ENCODE measurements around the gene PSMC5. TPM values are rescaled to one million over a fixed set of nuclear protein-coding genes. Genes with fewer than 3 reads are reported as not detected.
A peak's percentile ranks its signal among the peaks of the same experiment; 100 is the strongest.
"Not testable (repeated sequence)": the region's sequence is repeated elsewhere in the genome, so short reads cannot be mapped to it uniquely, and the experiment has no call there.

PSMC5 gene
- total and polyA plus RNA-seq, 5 donors from 2014 or later = 84.8 to 222 (median 154) TPM

- H3K36me3 Mint-ChIP-seq = peaks cover under 1% of the 10 kb centered on the region
- peaks cover 5% of the 10 kb centered on the region for H3K36me3 ChIP-seq (ENCODE audit: control insufficient read depth, insufficient read depth, low read length)
- H3K4me3 ChIP-seq (ENCODE audit: low read depth, low read length) = peak overlapping the region; percentile 84
- H3K4me1 Mint-ChIP-seq = peaks cover 14 to 53% (median 27%) of the 10 kb centered on the region in 4 donors
- H3K27ac ChIP-seq (ENCODE audit: insufficient read depth, low read length, poor library complexity, severe bottlenecking) = peak overlapping the region; percentile 92
- peak; percentile 17 to 20 for ATAC-seq (ENCODE audit: low read depth in 2 of 2)
- H3K4me3 Mint-ChIP-seq = peak overlapping the region; percentile 90 to 96 (median 92)
- no peak for DNase-seq
- H3K9me3 ChIP-seq (ENCODE audit: control insufficient read depth in 2 of 2, low read length in 2 of 2) = no peaks in the 10 kb centered on the region
- H3K27me3 Mint-ChIP-seq = no peaks in the 10 kb centered on the region
- H3K27ac Mint-ChIP-seq = peak overlapping the region; percentile 82 to 96 (median 85)
- no peaks in the 10 kb centered on the region for H3K27me3 ChIP-seq (ENCODE audit: control insufficient read depth, insufficient read depth, low read length)
- peaks cover 53% of the 10 kb centered on the region for H3K4me1 ChIP-seq (ENCODE audit: control insufficient read depth, insufficient read depth, low read length, poor library complexity, severe bottlenecking)
- H3K9me3 Mint-ChIP-seq = peaks cover 0 to 2% (median 0%) of the 10 kb centered on the region in 7 donors
Measured at GRCh38 chr17:63842173-63842539, 14.9 kb downstream of the PSMC5 start.

- Histone ChIP-seq H3K4me3 (ENCODE audit: low read depth, low read length) (peak within 1 kb of the TSS; percentile 84), H3K36me3 (ENCODE audit: control insufficient read depth, insufficient read depth, low read length) (no peaks in the 10 kb centered on the region), H3K4me1 (ENCODE audit: control insufficient read depth, insufficient read depth, low read length, poor library complexity, severe bottlenecking) (peaks cover 51% of the 10 kb centered on the region), H3K27ac (ENCODE audit: insufficient read depth, low read length, poor library complexity, severe bottlenecking) (peak within 1 kb of the TSS; percentile 92), H3K9me3 (ENCODE audit: control insufficient read depth in 2 of 2, low read length in 2 of 2) (no peaks in the 10 kb centered on the region), H3K27me3 (ENCODE audit: control insufficient read depth, insufficient read depth, low read length) (no peaks in the 10 kb centered on the region)
- peaks cover 0 to 2% (median 0%) of the 10 kb centered on the region in 7 donors for H3K9me3 Mint-ChIP-seq
- H3K36me3 Mint-ChIP-seq = no peaks in the 10 kb centered on the region
- no peaks in the 10 kb centered on the region for H3K27me3 Mint-ChIP-seq
- peak; percentile 98 to 99 (median 98) for DNase-seq
- H3K4me1 Mint-ChIP-seq = peaks cover 14 to 54% (median 28%) of the 10 kb centered on the region in 4 donors
- peak within 1 kb of the TSS; percentile 90 to 96 (median 94) for H3K4me3 Mint-ChIP-seq
- peak within 1 kb of the TSS; percentile 94 to 96 (median 94) for H3K27ac Mint-ChIP-seq
- peak; percentile 89 to 92 for ATAC-seq (ENCODE audit: low read depth in 2 of 2)
Measured at GRCh38 chr17:63842540-63843386, 15.5 kb downstream of the PSMC5 start, which contains the start of gene SMARCD2. Gene SMARCD2, minus strand, starts transcription at chr17:63842685. Its CDS starts 11 bp downstream, at chr17:63842674.

GRCh38 chr17:63843387-63843888 is 16.2 kb downstream of the PSMC5 start:
- H3K36me3 ChIP-seq (ENCODE audit: control insufficient read depth, insufficient read depth, low read length); H3K9me3 ChIP-seq (ENCODE audit: control insufficient read depth in 2 of 2, low read length in 2 of 2); H3K27me3 ChIP-seq (ENCODE audit: control insufficient read depth, insufficient read depth, low read length); H3K27me3 Mint-ChIP-seq; H3K9me3 Mint-ChIP-seq; H3K36me3 Mint-ChIP-seq: not testable (repeated sequence)
- Mint-ChIP-seq H3K4me3 (peak overlapping the region; percentile 88 to 96 (median 91)), H3K4me1 (peaks cover 14 to 54% (median 27%) of the 10 kb centered on the region in 4 donors), H3K27ac (peak overlapping the region; percentile 91 to 96 (median 94))
- Histone ChIP-seq H3K4me1 (ENCODE audit: control insufficient read depth, insufficient read depth, low read length, poor library complexity, severe bottlenecking) (peaks cover 44% of the 10 kb centered on the region), H3K4me3 (ENCODE audit: low read depth, low read length) (peak overlapping the region; percentile 72), H3K27ac (ENCODE audit: insufficient read depth, low read length, poor library complexity, severe bottlenecking) (peak overlapping the region; percentile 92)
- ATAC-seq (ENCODE audit: low read depth in 2 of 2) (peak in 1 of 2 donors; percentile 11), DNase-seq (peak; percentile 25 to 75 (median 32))

GRCh38 chr17:63843910-63844677 is 16.9 kb downstream of the PSMC5 start:
- peak in 1 of 3 donors; percentile 19 for DNase-seq
- Histone ChIP-seq H3K9me3 (ENCODE audit: control insufficient read depth in 2 of 2, low read length in 2 of 2) (no peaks in the 10 kb centered on the region), H3K4me3 (ENCODE audit: low read depth, low read length) (no peak overlapping the region), H3K27ac (ENCODE audit: insufficient read depth, low read length, poor library complexity, severe bottlenecking) (peak overlapping the region; percentile 92), H3K27me3 (ENCODE audit: control insufficient read depth, insufficient read depth, low read length) (no peaks in the 10 kb centered on the region), H3K36me3 (ENCODE audit: control insufficient read depth, insufficient read depth, low read length) (no peaks in the 10 kb centered on the region), H3K4me1 (ENCODE audit: control insufficient read depth, insufficient read depth, low read length, poor library complexity, severe bottlenecking) (peaks cover 38% of the 10 kb centered on the region)
- peaks cover 4% of the 10 kb centered on the region for H3K27me3 Mint-ChIP-seq
- peak overlapping the region; percentile 88 to 96 (median 91) for H3K4me3 Mint-ChIP-seq
- no peak for ATAC-seq (ENCODE audit: low read depth in 2 of 2)
- H3K36me3 Mint-ChIP-seq = no peaks in the 10 kb centered on the region
- peaks cover 14 to 54% (median 29%) of the 10 kb centered on the region in 4 donors for H3K4me1 Mint-ChIP-seq
- peak overlapping the region; percentile 91 to 96 (median 94) for H3K27ac Mint-ChIP-seq
- H3K9me3 Mint-ChIP-seq = peaks cover 0 to 4% (median 2%) of the 10 kb centered on the region in 7 donors

- no peak for ATAC-seq (ENCODE audit: low read depth in 2 of 2)
- H3K36me3 Mint-ChIP-seq = no peaks in the 10 kb centered on the region
- peaks cover 12 to 46% (median 24%) of the 10 kb centered on the region in 4 donors for H3K4me1 Mint-ChIP-seq
- Histone ChIP-seq H3K27me3 (ENCODE audit: control insufficient read depth, insufficient read depth, low read length) (no peaks in the 10 kb centered on the region), H3K4me1 (ENCODE audit: control insufficient read depth, insufficient read depth, low read length, poor library complexity, severe bottlenecking) (peaks cover 24% of the 10 kb centered on the region), H3K4me3 (ENCODE audit: low read depth, low read length) (no peak overlapping the region), H3K36me3 (ENCODE audit: control insufficient read depth, insufficient read depth, low read length) (no peaks in the 10 kb centered on the region), H3K9me3 (ENCODE audit: control insufficient read depth in 2 of 2, low read length in 2 of 2) (no peaks in the 10 kb centered on the region), H3K27ac (ENCODE audit: insufficient read depth, low read length, poor library complexity, severe bottlenecking) (no peak overlapping the region)
- peak overlapping the region in 2 of 4 donors; percentile 47 to 73 for H3K4me3 Mint-ChIP-seq
- DNase-seq = no peak
- peaks cover 5% of the 10 kb centered on the region for H3K27me3 Mint-ChIP-seq
- H3K27ac Mint-ChIP-seq = peak overlapping the region in 1 of 3 donors; percentile 2
- H3K9me3 Mint-ChIP-seq = peaks cover 0 to 4% (median 2%) of the 10 kb centered on the region in 7 donors
Measured at GRCh38 chr17:63845509-63845908, 18.3 kb downstream of the PSMC5 start.

GRCh38 chr17:63847525-63848249 is 20.5 kb downstream of the PSMC5 start:
- Histone ChIP-seq H3K9me3 (ENCODE audit: control insufficient read depth in 2 of 2, low read length in 2 of 2) (no peaks in the 10 kb centered on the region), H3K27ac (ENCODE audit: insufficient read depth, low read length, poor library complexity, severe bottlenecking) (no peak overlapping the region), H3K27me3 (ENCODE audit: control insufficient read depth, insufficient read depth, low read length) (no peaks in the 10 kb centered on the region), H3K36me3 (ENCODE audit: control insufficient read depth, insufficient read depth, low read length) (no peaks in the 10 kb centered on the region), H3K4me1 (ENCODE audit: control insufficient read depth, insufficient read depth, low read length, poor library complexity, severe bottlenecking) (peaks cover 10% of the 10 kb centered on the region), H3K4me3 (ENCODE audit: low read depth, low read length) (no peak overlapping the region)
- Mint-ChIP-seq H3K27me3 (peaks cover 10% of the 10 kb centered on the region), H3K27ac (peak overlapping the region; percentile 32 to 92 (median 91)), H3K4me1 (peaks cover 10 to 39% (median 20%) of the 10 kb centered on the region in 4 donors), H3K4me3 (peak overlapping the region; percentile 48 to 70 (median 59)), H3K9me3 (peaks cover 0 to 4% (median 0%) of the 10 kb centered on the region in 7 donors), H3K36me3 (no peaks in the 10 kb centered on the region)
- DNase-seq (no peak), ATAC-seq (ENCODE audit: low read depth in 2 of 2) (no peak)

All from CD4-positive, CD25-positive, alpha-beta regulatory T cell (primary cell).